IMR-90 (cell line): Measurements from ENCODE around the gene KPNA2. TPM values are rescaled to one million over a fixed set of nuclear protein-coding genes. Genes with fewer than 3 reads are reported as not detected.
"Not testable (repeated sequence)": the region's sequence is repeated elsewhere in the genome, so short reads cannot be mapped to it uniquely, and the experiment has no call there.

Source experiments
- ATAC-seq: fragments of 200-7000 bp; cut with Tn5 transposase; 2 replicates; pipeline ENCODE4 v1.9.1; 2020; ENCODE audit warnings: low read depth, mild to moderate bottlenecking, moderate library complexity
- BruUV-seq: library from RNA; stranded (reverse); fragments of 400-500 nt; replicated peaks from 2 replicates; lab custom pipeline; 2021; lab: Mats Ljungman, UMichigan
- CTCF ChIA-PET: fragments of 300-600 bp; formaldehyde crosslinking; extraction: SDS; loops from one replicate; lab custom pipeline; 2021; ENCODE audit warnings: antibody characterized with exemption; lab: Yijun Ruan, JAX
- POLR2A ChIA-PET: fragments of 300-600 bp; sonication (Branson Sonifier 250); formaldehyde crosslinking; loops from one replicate; lab custom pipeline; 2022; ENCODE audit warnings: antibody characterized with exemption; ENCODE audit not compliant: unreplicated experiment; lab: Charles Lee
- DNase-seq: peaks from one replicate; pipeline ENCODE4 v3.0.0; 2013
- H2AFZ ChIP-seq: replicated peaks from 2 replicates; pipeline ENCODE3; 2013; ENCODE audit warnings: low read length, mild to moderate bottlenecking; ENCODE audit not compliant: poor library complexity
- H2AK5ac ChIP-seq: 2 replicates; pipeline ENCODE4 v1.6.1; 2013; ENCODE audit warnings: low read depth, low read length, inconsistent platforms
- H2AK9ac ChIP-seq: replicated peaks from 2 replicates; pipeline ENCODE3; 2013; ENCODE audit warnings: mild to moderate bottlenecking, low read depth, low read length, moderate library complexity; ENCODE audit not compliant: poor library complexity
- H2BK120ac ChIP-seq: 2 replicates; pipeline ENCODE4 v1.6.1; 2013; ENCODE audit warnings: low read depth, low read length, inconsistent platforms
- H2BK15ac ChIP-seq: 3 replicates; pipeline ENCODE4 v1.6.1; 2013; ENCODE audit warnings: low read depth, low read length, inconsistent platforms
- H2BK20ac ChIP-seq: 2 replicates; pipeline ENCODE4 v1.6.1; 2013; ENCODE audit warnings: low read depth, mild to moderate bottlenecking, inconsistent platforms, low read length, moderate library complexity
- H2BK5ac ChIP-seq: 2 replicates; pipeline ENCODE4 v1.6.1; 2013; ENCODE audit warnings: mild to moderate bottlenecking, low read depth, low read length, inconsistent platforms; ENCODE audit not compliant: poor library complexity, severe bottlenecking
- H3K14ac ChIP-seq: replicated peaks from 2 replicates; pipeline ENCODE4 v1.6.1; 2013; ENCODE audit warnings: low read depth, low read length, inconsistent platforms
- H3K18ac ChIP-seq: 2 replicates; pipeline ENCODE4 v1.6.1; 2013; ENCODE audit warnings: low read depth, low read length, control low read depth
- H3K23ac ChIP-seq: 2 replicates; pipeline ENCODE4 v1.6.1; 2013; ENCODE audit warnings: low read depth, low read length, inconsistent platforms
- H3K27ac ChIP-seq: 2 replicates; pipeline ENCODE4 v1.5.1; 2013; ENCODE audit warnings: mild to moderate bottlenecking, control low read depth, low read length; ENCODE audit not compliant: insufficient read depth
- H3K27me3 ChIP-seq: 2 replicates; pipeline ENCODE4 v1.6.1; 2013; ENCODE audit warnings: low read length; ENCODE audit not compliant: control insufficient read depth, insufficient read depth
- H3K36me3 ChIP-seq: 2 replicates; pipeline ENCODE4 v1.6.1; 2013; ENCODE audit warnings: low read length, mixed read lengths; ENCODE audit not compliant: control insufficient read depth, insufficient read depth
- H3K4ac ChIP-seq: 2 replicates; pipeline ENCODE4 v1.6.1; 2013; ENCODE audit warnings: low read depth, low read length, inconsistent platforms
- H3K4me1 ChIP-seq: 2 replicates; pipeline ENCODE4 v1.6.1; 2013; ENCODE audit warnings: low read length, mixed read lengths; ENCODE audit not compliant: control insufficient read depth, insufficient read depth
- H3K4me2 ChIP-seq: 2 replicates; pipeline ENCODE4 v1.6.1; 2013; ENCODE audit warnings: low read depth, mild to moderate bottlenecking, control low read depth, low read length, moderate library complexity
- H3K4me3 ChIP-seq: 2 replicates; pipeline ENCODE4 v1.5.1; 2013; ENCODE audit warnings: low read depth, mild to moderate bottlenecking, control low read depth, low read length, moderate library complexity; ENCODE audit not compliant: insufficient read depth
- H3K56ac ChIP-seq: 2 replicates; pipeline ENCODE4 v1.6.1; 2013; ENCODE audit warnings: low read length, inconsistent platforms; ENCODE audit not compliant: insufficient read depth; ENCODE audit errors: extremely low read depth
- H3K79me1 ChIP-seq, 2 experiments: 2 replicates each; pipeline ENCODE4 v1.6.1; 2013; ENCODE audit warnings: low read length in 2 of 2, inconsistent platforms in 1 of 2, low read depth in 1 of 2
- H3K9ac ChIP-seq: 2 replicates; pipeline ENCODE4 v1.6.1; 2013; ENCODE audit warnings: low read depth, low read length, control low read depth
- H3K9me1 ChIP-seq: 2 replicates; pipeline ENCODE4 v1.6.1; 2013; ENCODE audit warnings: low read length, inconsistent platforms; ENCODE audit not compliant: insufficient read depth
- H3K9me3 ChIP-seq: 2 replicates; pipeline ENCODE4 v1.6.1; 2013; ENCODE audit warnings: low read length; ENCODE audit not compliant: control insufficient read depth, insufficient read depth
- H4K20me1 ChIP-seq: 2 replicates; pipeline ENCODE4 v1.6.1; 2013; ENCODE audit warnings: low read length, inconsistent platforms; ENCODE audit not compliant: insufficient read depth
- H4K5ac ChIP-seq: 2 replicates; pipeline ENCODE4 v1.6.1; 2013; ENCODE audit warnings: mild to moderate bottlenecking, low read depth, low read length, control low read depth
- H4K8ac ChIP-seq, 2 experiments: 2 replicates each; pipeline ENCODE4 v1.6.1; 2013; ENCODE audit warnings: low read depth in 2 of 2, low read length in 2 of 2, control low read depth in 1 of 2, inconsistent platforms in 1 of 2
- H4K91ac ChIP-seq: 2 replicates; pipeline ENCODE4 v1.6.1; 2013; ENCODE audit warnings: low read depth, low read length, inconsistent platforms; ENCODE audit not compliant: insufficient read depth
- WGBS, 2 experiments: methylation state at CpG; one replicate each; pipeline versions ENCODE4 v1.1.5 to v1.1.7; 2013; ENCODE audit warnings: missing lambda C conversion rate in 2 of 2; ENCODE audit not compliant: insufficient read length in 1 of 2; ENCODE audit errors: extremely low coverage in 2 of 2; 5-methylcytosine and 5-hydroxymethylcytosine counted together
- dilution Hi-C: fragments of 300-500 bp; cut with HindIII; formaldehyde crosslinking; loops from one replicate; pipeline ENCODE4 v1.14.3; 2018; ENCODE audit warnings: low sequenced_read_pairs; ENCODE audit not compliant: unreplicated experiment
- in situ Hi-C: fragments of 300-500 bp; cut with MboI; formaldehyde crosslinking; loops from 3 replicates; pipeline ENCODE4 v1.14.3; 2019; ENCODE audit warnings: low sequenced_read_pairs, inconsistent platforms, mixed read lengths
- intact Hi-C: fragments of 100-400 bp; cut with micrococcal nuclease; formaldehyde crosslinking; loops from 2 replicates; pipeline ENCODE4 v1.10.0; 2022
- polyA plus RNA-seq, 3 experiments: library from polyadenylated mRNA; depleted of rRNA; stranded (reverse); fragments of >200 nt; gene quantifications; 2 replicates each; pipeline ENCODE4 v1.2.3, GENCODE V29; 2012; ENCODE audit warnings: low replicate concordance in 1 of 3
- total RNA-seq: library from RNA; depleted of rRNA; stranded (reverse); fragments of >200 nt; gene quantifications from 2 replicates; pipeline ENCODE4 v1.2.3, GENCODE V29; 2012

Gene KPNA2
- total and polyA plus RNA-seq, 2 of the 4 experiments (the other 2 are of a cell fraction): 135 to 262 TPM

DNA sequence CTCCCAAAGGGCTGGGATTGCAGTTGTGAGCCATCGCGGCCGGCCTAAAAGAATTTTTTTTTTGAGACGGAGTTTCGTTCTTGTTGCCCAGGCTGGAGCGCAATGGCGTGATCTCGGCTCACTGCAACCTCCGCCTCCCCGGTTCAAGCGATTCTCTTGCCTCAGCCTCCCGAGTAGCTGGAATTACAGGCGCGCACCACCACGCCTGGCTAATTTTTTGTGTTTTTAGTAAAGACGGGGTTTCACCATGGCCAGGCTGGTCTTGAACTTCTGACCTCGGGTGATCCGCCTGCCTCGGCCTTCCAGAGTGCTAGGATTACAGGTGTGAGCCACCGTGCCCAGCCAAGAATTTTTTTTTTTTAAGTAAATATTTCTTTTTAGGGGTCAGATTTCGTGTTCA lies 17.0 kb upstream of the KPNA2 start:
- intact Hi-C loops, H2BK120ac ChIP-seq: not testable (repeated sequence)

More for the DNA sequence above, 17.0 kb upstream of the KPNA2 start:
- H4K20me1 ChIP-seq, H2AK5ac ChIP-seq, H3K4me1 ChIP-seq, H3K4me3 ChIP-seq, H4K8ac ChIP-seq, H2BK5ac ChIP-seq, in situ Hi-C loops, H3K9me1 ChIP-seq, BruUV-seq, H3K4me2 ChIP-seq, H3K23ac ChIP-seq, H3K14ac ChIP-seq, H3K9me3 ChIP-seq, POLR2A ChIA-PET, H2AFZ ChIP-seq, H3K79me1 ChIP-seq, H3K27ac ChIP-seq, H2BK20ac ChIP-seq, H3K27me3 ChIP-seq, H2BK15ac ChIP-seq, H3K56ac ChIP-seq, H3K36me3 ChIP-seq, H4K91ac ChIP-seq, H2AK9ac ChIP-seq, CTCF ChIA-PET, H3K9ac ChIP-seq, H4K5ac ChIP-seq, ATAC-seq, DNase-seq, H3K18ac ChIP-seq, H3K4ac ChIP-seq, dilution Hi-C loops: not testable (repeated sequence)
- 98% methylated on average over 14 of the region's 21 CpGs; no CpG with 5 or more reads in 1 of the 2 experiments for WGBS, 2 experiments
